Neural cell (in vitro differentiated cells): ENCODE results near the gene RNF138.

ENCODE experiments used
- EZH2 ChIP-seq: fragments of 200-600, 300-800 bp; shearing (Covaris generic), sonication (generic); IDR thresholded peaks from 2 replicates; pipeline ENCODE4 v1.6.1; 2014; ENCODE audit warnings: antibody characterized with exemption, low read length, borderline replicate concordance, mild to moderate bottlenecking; ENCODE audit not compliant: insufficient read depth, poor library complexity, severe bottlenecking
- POLR2AphosphoS5 ChIP-seq: IDR thresholded peaks from 2 replicates; pipeline ENCODE4 v1.6.1; 2012
- RAD21 ChIP-seq: fragments of 450-650 bp; conservative IDR thresholded peaks from 2 replicates; pipeline ENCODE4 v1.6.1; 2014; ENCODE audit warnings: antibody characterized with exemption, mild to moderate bottlenecking, moderate library complexity
- SMC3 ChIP-seq: fragments of 450-650 bp; conservative IDR thresholded peaks from 2 replicates; pipeline ENCODE4 v1.6.1; 2014; ENCODE audit warnings: antibody characterized with exemption, mild to moderate bottlenecking, moderate library complexity; ENCODE audit not compliant: poor library complexity
- TF ChIP-seq, protein P1 (sequence below): fragments of 450-650 bp; IDR thresholded peaks from 2 replicates; pipeline ENCODE4 v1.5.1; 2014; ENCODE audit warnings: antibody characterized with exemption, mild to moderate bottlenecking, moderate library complexity; ENCODE audit not compliant: poor library complexity, severe bottlenecking

DNA sequence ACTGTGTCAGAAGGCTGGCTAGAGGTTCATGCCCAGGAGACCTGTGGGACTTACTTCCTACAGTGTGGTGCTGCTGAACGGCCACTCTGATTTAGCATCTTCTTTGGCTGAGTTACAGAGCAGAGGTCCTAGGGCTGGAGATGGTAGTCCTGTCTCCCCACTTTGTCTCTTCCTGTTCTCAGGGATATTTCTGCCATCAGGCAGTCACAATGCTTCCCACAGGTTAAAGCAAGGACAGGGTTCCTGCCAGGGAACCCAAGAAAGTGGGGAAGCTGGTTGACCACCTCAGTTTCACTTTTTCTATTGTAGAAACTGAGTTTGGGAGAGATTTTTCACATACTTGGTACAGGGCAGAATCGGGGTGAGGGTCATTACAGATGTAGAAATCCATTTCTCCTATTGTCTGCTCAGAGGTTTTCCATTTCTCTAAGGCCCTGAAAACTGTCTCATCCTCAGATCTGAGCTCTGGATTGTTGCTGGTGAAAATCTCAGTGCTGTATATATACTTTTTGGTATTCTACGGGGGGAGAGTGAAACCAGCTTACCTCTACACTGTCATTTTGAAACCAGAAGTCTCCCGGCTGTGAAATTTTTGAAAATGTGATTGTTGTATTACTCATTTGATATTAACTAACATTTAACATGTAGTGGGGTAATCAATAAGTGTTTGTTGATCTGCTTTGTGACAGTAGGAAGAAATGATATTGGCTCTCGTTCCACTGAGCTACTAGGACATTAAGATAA, 61.2 kb downstream of the RNF138 start:
- TF ChIP-seq, protein P1, sequence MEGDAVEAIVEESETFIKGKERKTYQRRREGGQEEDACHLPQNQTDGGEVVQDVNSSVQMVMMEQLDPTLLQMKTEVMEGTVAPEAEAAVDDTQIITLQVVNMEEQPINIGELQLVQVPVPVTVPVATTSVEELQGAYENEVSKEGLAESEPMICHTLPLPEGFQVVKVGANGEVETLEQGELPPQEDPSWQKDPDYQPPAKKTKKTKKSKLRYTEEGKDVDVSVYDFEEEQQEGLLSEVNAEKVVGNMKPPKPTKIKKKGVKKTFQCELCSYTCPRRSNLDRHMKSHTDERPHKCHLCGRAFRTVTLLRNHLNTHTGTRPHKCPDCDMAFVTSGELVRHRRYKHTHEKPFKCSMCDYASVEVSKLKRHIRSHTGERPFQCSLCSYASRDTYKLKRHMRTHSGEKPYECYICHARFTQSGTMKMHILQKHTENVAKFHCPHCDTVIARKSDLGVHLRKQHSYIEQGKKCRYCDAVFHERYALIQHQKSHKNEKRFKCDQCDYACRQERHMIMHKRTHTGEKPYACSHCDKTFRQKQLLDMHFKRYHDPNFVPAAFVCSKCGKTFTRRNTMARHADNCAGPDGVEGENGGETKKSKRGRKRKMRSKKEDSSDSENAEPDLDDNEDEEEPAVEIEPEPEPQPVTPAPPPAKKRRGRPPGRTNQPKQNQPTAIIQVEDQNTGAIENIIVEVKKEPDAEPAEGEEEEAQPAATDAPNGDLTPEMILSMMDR = no peak
- no peak for TF ChIP-seq POLR2AphosphoS5
- TF ChIP-seq EZH2 = no peak
- no peak for TF ChIP-seq RAD21
- no peak for TF ChIP-seq SMC3
